ENCODE measurements around the gene RET.
"Not testable (repeated sequence)": the region's sequence is repeated elsewhere in the genome, so short reads cannot be mapped to it uniquely, and the experiment has no call there.

DNA sequence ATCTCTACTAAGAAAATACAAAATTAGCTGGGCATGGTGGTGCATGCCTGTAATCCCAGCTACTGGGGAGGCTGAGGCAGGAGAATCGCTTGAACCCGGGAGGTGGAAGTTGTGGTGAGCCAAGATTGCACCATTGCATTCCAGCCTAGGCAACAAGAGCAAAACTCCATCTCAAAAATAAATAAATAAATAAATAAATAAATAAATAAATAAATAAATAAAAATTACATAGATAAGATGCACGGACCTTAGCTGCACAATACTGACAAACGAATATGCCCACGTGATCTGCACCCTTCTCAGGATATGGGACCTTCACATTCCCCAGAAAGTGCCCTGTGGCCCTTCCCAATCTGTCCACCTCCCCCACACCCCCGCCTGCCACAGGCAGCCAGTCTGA, 22.5 kb downstream of the RET start:
- TF ChIP-seq, protein P1, sequence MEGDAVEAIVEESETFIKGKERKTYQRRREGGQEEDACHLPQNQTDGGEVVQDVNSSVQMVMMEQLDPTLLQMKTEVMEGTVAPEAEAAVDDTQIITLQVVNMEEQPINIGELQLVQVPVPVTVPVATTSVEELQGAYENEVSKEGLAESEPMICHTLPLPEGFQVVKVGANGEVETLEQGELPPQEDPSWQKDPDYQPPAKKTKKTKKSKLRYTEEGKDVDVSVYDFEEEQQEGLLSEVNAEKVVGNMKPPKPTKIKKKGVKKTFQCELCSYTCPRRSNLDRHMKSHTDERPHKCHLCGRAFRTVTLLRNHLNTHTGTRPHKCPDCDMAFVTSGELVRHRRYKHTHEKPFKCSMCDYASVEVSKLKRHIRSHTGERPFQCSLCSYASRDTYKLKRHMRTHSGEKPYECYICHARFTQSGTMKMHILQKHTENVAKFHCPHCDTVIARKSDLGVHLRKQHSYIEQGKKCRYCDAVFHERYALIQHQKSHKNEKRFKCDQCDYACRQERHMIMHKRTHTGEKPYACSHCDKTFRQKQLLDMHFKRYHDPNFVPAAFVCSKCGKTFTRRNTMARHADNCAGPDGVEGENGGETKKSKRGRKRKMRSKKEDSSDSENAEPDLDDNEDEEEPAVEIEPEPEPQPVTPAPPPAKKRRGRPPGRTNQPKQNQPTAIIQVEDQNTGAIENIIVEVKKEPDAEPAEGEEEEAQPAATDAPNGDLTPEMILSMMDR (IDR thresholded peaks at IDR 0.05; ENCODE audit: low read depth, low read length), result not testable (repeated sequence)
- not testable (repeated sequence) for TF ChIP-seq EZH2phosphoT487 (IDR thresholded peaks at IDR 0.05; ENCODE audit: low read depth)

All from OCI-LY3 (cell line).